Putamen (tissue), 1 donor: Measurements from ENCODE around the gene KIAA1671.
"Not testable (repeated sequence)": the region's sequence is repeated elsewhere in the genome, so short reads cannot be mapped to it uniquely, and the experiment has no call there.

Experiments
- DNase-seq: peaks from one replicate; pipeline ENCODE4 v3.0.0-alpha.2; 2016; ENCODE audit warnings: low spot score

Gene KIAA1671

DNA sequence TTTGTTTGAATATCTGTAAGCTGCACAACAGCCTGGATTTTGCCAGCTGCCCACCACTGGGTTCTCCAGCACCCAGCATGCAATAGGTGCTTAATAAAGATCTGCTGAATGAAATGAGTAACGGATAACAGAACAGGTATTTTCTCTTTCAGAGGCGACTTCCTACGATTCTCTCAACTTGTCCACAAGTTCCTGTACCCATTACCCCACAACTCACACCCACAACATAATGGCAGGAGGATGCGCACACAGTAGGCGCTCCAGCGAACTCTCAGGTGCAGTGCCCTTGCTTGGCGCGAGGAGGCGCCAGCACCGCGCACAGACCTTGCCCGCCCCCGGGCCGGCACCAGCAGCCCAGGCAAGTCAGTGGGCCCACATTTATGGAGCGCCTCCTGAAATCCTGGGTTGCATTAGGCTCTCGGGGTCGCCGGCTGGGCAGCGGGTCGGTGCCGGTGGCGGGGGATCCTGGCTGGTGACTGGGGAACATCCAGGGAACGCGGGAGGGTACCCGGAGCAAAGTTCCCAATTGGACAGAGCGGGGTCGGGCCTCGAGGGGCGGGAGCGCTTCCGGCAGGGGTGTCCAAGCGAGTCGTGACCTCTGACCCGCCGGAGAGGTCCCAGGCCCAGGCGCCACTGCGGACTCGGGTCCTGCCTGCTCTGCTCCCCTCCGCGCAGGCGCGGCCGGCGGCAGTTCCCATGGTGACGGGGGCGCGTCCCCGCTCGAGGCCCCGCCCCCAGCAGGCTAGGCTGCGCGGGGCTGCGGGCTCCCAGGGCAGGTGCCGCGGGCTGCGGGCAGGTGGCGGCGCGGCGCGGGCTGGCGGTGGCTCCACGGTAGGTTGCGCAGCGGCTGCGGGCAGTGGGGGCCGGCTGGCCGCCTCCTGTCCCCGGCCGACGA, at the start of gene KIAA1671:
Gene KIAA1671, plus strand, starts transcription at position 775 of the 895 bp plus-strand sequence. CDS start 75,284 bp downstream, outside the sequence.
- peak; percentile 78 for DNase-seq

DNA sequence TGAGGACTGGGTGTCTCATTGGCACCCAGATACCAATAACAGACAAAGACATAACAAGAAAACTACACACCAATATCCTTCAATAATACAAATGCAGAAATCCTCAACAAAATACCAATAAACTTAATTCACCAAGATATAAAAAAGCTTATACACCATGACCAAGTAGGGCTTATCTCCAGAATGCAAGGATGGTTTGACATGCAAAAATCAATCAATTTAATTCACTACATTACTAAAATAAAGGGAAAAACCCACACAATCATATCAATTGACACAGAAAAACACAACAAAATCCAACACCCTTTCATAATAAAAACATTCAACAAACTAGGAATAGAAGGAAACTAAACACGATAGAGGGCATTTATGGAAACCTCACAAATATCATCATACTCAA, 46.6 kb upstream of the KIAA1671 start:
- DNase-seq = no peak

DNA sequence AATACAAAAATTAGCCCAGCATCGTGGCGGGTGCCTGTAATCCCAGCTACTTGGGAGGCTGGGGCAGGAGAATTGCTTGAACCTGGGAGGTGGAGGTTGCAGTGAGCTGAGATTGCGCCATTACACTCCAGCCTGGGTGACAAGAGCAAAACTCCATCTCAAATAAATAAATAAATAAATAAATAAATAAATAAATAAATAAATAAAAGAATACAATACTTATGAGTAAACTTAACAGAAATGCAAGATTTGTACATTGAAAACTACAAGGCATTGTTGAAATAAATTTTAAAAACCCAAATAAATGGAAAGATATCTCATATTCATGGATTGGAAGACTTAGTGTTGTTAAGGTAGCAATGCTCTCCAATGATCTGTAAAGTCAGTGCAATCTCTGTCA, 45.4 kb upstream of the KIAA1671 start:
- not testable (repeated sequence) for DNase-seq

DNA sequence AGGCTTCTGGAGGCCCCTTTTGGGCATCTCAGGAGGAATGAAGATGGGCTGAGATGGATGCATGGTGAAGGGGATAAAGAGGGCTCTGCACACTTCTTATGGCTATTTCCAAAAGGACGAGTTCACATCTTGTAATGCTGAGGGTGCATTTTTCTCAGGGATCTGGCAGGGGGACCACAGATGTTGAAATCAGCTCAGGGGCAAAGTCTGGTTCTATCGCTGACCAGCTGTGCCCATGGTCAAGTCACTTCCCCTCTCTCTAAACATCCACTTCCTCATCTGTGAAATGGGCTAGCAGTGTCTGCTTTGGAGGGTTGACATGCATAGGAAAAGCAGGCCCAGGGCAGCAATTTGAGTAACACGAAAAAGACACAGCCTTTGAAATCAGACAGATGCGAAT, 32.5 kb upstream of the KIAA1671 start:
- no peak for DNase-seq

DNA sequence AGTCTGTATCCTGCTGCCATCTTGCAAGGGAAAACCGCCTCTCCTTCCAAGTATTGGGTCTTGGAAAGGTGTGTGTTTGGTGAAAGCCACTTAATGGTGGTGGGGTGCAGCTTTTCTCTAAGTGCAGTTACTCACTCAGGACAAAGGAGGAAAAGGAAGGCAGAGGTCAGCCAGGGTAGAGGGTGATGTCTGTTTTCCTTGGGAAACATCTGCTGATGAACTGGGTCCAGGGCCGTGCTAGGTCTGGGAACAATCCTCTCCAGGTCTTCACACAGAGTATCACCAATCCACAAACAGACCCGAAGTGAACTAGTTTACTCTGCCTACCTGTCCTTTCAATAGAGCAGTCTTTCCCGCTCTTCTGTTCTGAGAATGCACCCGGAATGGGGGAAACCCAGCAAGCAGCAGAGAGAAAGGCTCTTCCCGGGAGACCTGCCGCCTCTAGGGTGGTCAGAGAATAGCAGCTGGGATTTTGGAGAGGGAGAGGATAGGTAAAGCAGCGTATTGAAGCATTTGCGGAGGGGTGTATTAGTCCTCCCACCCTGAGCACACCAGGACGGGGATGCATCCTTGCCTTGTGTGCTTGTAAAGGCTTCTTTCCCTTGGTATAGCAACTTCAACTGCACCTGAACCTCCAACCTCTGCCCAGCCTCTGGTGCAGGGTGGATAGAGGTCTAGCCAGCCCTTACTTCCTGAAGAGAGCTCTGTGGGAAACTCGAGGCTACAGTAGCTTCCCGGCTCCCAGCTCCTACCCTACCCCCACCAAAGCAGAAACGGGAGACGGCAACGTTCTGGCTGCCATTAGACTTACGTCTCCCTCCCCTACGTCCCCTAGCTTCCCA, 26.7 kb upstream of the KIAA1671 start:
- no peak for DNase-seq

DNA sequence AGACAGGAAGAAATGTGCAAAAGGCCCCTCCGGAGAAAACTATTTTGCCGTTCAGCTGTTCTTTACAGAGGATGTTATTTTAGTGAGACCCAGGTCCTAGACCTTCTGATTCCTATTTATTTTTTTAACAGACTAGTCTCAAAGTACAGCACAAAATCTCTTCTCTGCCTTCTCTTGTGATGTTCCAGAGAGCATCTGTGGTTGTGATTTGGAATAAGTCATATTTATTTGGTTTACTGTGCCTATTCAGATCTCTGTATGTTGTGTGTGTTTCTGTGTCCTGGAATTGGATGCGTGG, 26.1 kb upstream of the KIAA1671 start:
- DNase-seq = no peak

DNA sequence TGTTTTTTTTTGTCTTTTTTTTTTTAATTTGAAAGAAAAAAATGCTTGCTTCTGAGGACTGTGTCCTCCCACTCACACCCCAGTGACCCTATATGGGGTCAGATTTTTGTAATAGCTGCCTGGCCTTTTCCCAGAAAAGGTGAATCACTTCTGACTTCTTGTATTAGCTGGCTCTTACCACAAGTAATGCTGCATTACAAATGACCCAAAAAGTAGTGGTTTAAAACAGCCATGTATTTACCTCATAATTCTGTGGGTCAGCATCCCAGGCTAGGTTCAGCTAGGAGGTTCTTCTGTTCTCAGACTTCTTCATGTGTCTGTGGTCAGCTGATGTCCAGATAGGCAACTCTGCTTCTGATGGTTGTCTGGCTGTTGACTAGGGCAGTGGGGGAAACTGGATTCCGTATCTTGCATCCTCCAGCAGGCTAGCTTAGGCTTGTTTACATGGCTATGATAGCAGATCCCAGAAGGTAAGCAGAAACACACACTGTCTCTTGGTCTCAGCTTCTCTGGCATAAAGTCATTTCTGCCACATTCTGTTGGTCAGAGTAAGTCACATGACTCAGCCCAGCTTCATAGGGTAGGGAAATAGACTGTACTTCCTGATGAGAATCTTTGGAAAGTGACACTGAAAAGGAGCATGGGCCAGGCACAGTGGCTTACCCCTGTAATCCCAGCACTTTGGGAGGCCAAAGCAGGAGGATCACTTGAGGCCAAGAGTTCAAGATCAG, 25.5 kb upstream of the KIAA1671 start:
- no peak for DNase-seq

DNA sequence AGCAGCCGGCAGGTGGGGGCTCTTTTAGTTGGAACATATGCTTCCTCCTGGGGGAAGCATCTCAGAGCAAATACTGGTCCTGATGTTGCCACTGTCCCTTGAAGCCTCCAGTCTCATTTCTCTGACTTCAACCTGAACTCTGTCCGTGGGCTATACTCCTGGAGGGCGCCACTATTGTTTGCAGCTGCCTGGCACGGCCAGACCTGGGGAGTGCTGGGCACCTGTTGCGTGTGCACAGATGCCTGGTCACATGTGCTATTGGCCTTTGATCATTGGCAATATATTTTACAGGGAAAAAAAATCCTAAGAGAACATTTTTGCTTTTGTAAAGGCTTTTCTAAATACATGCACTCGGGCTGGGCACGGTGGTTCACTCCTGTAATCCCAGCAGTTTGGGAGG, 24.2 kb upstream of the KIAA1671 start:
- no peak for DNase-seq

DNA sequence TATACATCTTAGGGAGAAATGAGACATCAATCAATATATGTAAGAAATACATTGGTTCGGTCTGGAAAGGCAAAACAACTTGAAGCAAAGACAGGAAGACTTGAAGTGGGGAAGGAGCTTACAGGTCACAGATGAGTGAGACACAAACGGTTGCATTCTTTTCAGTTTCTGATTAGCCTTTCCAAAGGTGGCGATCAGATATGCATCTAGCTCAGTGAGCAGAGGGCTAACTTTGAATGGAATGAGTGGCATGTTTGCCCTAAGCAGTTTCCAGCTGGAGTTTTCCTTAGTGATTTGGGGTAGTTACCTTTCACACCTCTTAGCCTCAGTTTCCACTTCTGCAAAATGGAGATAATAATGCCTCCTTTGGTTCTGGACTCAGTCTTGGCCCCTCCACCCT, 21.8 kb upstream of the KIAA1671 start:
- no peak for DNase-seq

DNA sequence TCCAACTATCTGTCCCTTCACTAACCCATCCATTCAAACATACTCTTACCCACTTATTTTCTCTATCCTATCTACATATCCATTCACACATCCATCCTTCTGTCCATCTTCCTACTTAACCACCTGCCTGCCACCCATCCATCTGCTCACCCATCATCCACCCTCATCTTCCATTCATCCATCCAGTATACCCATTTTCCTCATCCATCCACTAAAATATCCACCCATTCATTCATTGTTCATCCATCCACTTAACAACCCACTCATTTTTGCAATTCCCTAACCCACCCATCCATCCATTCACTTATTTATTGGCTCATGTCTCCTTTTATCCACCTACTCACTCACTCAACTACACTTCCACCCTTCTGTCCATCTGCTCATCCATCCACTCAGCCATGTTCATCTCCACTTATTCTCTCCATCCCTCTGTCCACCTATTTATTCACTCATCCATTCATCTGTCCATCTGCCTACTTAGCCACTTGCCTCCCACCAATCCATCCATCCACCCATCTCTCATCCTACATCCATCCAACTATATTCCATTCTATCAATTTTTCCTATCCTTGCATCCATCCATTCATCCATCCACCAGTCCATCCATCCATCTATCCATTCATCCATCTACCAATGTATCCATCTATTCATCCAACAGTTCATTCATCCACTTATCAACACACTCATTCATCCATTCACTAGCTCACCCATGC, 16.6 kb upstream of the KIAA1671 start:
- DNase-seq = no peak

DNA sequence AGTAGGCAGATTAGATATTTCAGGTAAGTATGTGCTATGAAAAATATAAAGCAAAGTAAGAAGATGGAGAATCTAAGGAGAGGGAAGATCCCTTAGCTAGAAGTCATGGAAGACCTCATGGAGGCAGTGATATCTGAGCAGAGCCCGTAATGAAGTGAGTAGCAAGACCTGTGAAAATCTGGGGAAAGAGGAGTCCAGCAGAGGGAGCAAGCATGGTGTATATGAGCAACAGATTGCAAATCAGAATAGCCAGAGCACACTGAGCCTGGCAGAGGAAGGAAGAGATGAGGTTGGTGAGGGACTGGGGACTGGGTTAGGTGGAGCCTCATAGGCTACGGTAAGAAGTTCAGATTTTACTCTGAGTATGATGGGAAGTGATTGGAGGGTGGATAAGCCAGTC, 15.4 kb upstream of the KIAA1671 start:
- no peak for DNase-seq

DNA sequence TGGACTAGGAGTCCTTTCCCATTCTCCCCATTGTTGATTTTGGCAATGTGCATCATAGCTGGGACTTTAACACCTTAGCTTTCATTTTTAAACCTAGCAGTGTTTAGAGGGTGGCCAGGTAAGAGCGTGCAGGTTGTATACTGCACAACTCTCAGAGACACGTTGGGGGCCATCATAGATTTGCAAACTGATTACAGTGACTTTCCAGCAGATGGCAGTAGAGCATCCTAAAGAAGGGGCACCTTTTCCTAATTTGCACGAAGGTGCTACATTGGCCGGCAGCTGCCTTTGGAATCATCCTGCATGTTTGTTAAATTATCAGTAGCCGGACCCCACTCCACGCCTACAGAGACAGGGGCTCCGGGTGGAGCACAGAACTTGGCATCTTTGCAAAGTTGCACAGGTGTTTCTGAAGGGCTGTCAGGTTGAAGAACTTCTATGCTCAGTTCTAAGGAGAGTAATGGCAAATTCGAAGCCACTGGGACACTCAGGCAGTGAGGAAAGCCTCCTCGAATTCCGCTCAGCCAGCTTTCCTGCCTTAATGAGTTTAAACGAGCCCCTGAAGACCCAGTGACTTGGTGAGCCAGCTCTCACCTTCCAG, 13.7 kb upstream of the KIAA1671 start:
- DNase-seq = no peak

DNA sequence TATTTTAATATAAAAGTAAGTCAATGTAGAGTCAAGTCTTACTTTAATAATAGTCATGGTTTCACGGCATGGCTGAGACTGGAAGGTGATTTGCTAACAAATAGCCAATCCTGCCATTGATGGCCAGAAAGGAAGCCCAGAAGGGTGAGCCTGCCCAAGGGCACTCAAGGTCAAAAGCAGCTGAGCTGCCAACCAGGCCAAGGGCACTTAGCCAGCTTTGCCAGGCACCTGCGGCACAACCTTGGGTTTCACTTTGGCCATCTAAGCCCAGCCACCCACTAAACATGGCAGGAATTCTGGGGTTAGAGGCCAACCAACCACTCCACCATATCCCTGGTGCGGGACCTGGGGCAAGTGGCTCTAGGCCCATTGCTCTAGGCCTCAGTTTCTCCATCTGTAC, 10.2 kb upstream of the KIAA1671 start:
- no peak for DNase-seq

DNA sequence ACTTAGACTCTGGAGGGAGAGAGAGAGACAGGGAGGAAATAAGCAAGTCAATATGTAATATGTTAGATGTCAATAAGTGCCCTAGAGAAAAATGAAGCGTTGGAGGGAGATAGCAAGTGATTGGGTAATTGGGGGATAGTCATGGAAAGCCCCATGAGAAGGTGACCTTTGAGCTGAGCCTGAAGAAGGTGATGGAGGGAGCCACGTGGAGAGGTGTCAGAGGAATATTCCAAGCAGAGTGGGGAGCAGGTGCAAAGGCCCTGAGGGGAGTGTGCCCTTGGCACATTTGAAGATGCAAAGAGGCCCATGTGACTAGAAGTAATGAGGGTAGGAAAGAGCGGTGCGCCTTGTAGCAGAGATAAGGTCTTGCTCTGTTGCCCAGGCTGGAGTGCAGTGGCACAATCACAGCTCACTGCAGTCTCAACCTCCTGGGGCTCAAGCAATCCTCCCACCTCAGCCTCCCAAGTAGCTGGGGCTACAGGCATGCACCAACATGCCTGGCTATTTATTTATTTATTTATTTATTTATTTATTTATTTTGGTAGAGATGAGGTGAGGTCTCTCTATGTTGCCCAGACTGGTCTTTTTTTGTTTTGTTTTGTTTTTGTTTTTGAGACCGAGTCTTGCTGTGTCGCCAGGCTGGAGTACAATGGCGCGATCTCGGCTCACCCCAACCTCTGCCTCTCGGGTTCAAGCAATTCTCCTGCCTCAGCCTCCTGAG, 8.1 kb upstream of the KIAA1671 start:
- no peak for DNase-seq

DNA sequence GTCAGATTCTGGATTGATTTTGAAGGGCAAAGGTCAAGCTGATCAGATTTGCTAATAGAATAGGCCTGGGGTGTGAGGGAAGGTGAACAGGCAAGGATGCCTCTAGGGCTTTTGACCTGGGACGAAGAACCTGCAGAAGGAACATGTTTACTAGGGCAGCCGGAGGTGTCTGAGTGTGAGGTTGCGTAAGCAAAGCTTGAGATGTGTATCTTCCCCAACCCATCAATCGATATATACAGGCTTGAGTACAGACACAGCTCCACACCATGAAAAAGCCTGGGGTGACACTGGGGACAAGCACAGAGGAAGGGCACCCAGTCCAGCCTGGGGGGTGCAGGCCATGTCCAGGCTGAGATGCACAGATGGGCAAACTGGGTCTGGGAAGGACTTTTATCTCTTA, 7.1 kb upstream of the KIAA1671 start:
- DNase-seq = no peak

DNA sequence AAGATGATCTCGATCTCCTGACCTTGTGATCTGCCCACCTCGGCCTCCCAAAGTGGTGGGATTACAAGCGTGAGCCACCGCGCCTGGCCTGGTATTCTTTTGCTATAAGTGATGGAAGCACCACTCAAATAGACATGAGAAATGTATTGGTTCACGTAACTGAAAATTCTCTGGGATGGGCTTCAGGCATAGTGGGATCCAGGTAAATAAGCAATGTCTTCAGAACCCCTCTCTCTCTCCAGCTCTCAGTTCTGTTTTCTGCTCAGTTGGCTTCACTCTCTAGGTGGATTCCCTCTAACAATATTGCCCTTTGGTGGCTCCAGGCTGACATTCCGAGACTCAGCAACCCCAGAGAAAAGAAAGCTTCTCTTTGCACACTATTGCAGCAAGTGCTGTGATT, 5.1 kb upstream of the KIAA1671 start:
- DNase-seq = no peak

DNA sequence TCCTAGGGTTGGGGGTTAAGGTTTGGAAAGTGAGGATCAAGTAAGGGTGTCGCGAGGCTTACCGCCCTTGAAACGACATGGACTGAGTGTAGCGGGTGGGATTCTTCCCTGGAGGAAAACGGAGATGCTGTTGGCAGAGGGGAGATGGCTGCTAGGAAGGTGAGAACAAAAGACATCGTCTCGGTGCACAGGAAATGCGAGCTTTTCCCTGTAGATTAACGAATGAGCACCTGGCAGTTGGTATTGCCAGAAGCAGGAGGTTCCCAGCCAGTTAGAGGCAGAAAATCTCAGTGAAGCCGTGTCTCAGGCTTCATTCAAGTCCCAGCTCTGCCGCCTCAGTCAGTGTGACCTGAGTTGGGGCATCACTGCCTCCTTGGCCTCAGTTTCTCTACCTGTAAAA, 4.6 kb upstream of the KIAA1671 start:
- DNase-seq = no peak

DNA sequence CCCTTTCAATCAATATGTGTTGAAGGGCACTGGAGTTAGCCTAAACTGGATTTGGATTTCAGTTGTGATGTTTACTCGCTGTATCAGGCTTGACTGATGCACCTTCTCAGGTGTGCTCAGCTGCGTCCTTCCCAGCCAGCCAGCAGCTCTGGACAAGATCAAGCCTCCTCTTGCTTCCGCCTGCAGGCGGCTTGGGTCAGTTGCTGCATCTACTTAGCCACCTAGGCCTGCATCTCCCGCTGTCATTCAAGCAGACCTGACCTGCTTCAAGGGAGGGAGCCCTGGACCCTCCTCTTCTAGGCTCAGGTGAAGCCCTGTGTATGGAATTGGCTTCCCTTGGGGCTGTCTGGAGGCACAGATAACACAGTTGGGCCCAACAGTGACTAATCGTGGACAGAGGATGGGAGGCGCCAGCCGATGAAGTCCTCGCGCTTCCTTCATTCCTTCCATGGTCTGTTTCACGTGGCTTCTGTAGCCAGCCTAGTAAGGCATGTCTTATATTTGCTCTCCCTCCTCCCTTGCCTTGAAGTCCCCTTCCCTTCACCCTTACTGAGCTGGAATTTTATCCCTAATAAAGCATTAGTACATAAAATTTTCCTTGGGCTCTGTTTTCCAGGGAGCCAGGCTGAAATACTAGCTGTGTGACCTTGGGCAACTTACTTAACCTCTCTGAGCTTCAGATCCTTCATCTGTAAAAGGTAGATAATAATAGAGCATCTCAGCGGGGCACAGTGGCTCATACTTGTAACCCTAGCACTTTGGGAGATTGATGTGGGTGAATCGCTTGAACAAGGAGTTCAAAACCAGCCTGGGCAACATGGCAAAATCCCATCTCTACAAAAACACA, 3.9 kb upstream of the KIAA1671 start:
- no peak for DNase-seq

DNA sequence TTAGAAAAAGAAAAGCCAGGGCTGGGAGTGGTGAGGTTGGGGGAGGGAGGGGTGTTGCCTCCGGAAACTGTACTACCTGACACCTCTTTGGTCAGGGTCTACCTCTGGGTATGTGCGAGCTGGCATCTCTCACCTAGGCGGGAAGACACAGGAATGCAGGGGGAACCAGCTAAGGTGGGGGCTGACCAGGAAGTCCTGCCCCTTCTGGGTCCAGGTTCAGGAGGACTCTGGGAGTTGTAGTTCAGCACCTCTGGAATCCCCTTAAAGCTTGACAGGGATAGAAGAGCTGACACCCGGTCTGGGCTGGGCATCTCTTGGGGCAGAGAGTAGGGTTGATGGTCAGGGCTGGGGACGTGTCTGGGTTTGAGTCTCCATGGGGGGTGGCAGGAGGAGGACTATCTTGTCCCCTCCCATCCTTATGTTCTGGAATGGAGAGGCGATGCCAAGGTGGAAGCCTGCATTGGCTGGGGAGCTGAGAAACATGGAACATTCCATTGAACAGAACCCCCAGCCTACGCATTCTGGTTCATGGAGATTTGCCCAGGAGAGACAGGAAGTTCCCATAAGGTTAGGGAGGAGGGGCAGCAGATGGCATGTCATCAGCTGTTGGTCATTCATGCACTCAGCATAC, 2.1 kb upstream of the KIAA1671 start:
- peak; percentile 23 for DNase-seq
